K562 (cell line): ENCODE data around the gene PXN. TPM values are rescaled to one million over a fixed set of nuclear protein-coding genes. Genes with fewer than 3 reads are reported as not detected.

Experiments
- DDX20 ChIP-seq: fragments of 450-650 bp; IDR thresholded peaks from 2 replicates; pipeline ENCODE4 v1.6.1; 2016; ENCODE audit warnings: missing genetic modification characterization, low read depth, mild to moderate bottlenecking, missing compliant biosample characterization, moderate library complexity
- EWSR1 ChIP-seq: fragments of 450-650 bp; IDR thresholded peaks from 2 replicates; pipeline ENCODE4 v1.6.1; 2018; ENCODE audit warnings: borderline replicate concordance, mild to moderate bottlenecking, low read depth, moderate library complexity; ENCODE audit not compliant: partially characterized antibody
- KDM4B ChIP-seq, 2 experiments: fragments of 450-650 bp in 1 of 2; sonication (generic) in 1 of 2; IDR thresholded peaks; 2 replicates each; pipeline ENCODE4 v1.6.1; 2016 to 2017; ENCODE audit warnings: borderline replicate concordance in 2 of 2, antibody characterized with exemption in 1 of 2, low read depth in 1 of 2, mild to moderate bottlenecking in 1 of 2
- KLF1 ChIP-seq: fragments of 450-650 bp; IDR thresholded peaks from 2 replicates; pipeline ENCODE4 v1.6.1; 2016; ENCODE audit warnings: missing genetic modification characterization, missing compliant biosample characterization
- RAD51 ChIP-seq: fragments of 450-650 bp; IDR thresholded peaks from 2 replicates; pipeline ENCODE4 v1.7.1; 2016; ENCODE audit warnings: low read depth, mild to moderate bottlenecking, borderline replicate concordance
- RFX7 ChIP-seq: fragments of 250-450 bp; sonication (Bioruptor Pico); IDR thresholded peaks from 2 replicates; pipeline ENCODE4 v1.5.1; 2021; ENCODE audit warnings: mild to moderate bottlenecking
- SIN3A ChIP-seq, 2 experiments: fragments of 150-350 bp in 1 of 2; IDR thresholded peaks; 2 replicates each; pipeline ENCODE4 v1.6.1; 2011 to 2016; ENCODE audit warnings: borderline replicate concordance in 2 of 2, low read depth in 2 of 2, low read length in 2 of 2, mild to moderate bottlenecking in 2 of 2, moderate library complexity in 2 of 2; ENCODE audit not compliant: control insufficient read depth in 1 of 2
- SMAD4 ChIP-seq: fragments of 250-450 bp; sonication (Bioruptor Pico); conservative IDR thresholded peaks from 2 replicates; pipeline ENCODE4 v1.8.0; 2021; ENCODE audit warnings: inconsistent platforms, mild to moderate bottlenecking, moderate library complexity
- U2AF1 ChIP-seq: fragments of 200-400 bp; formaldehyde crosslinking; optimal IDR thresholded peaks from 2 replicates; pipeline ENCODE3; 2017; ENCODE audit warnings: mild to moderate bottlenecking, low read depth, low read length, moderate library complexity
- polyA plus RNA-seq, 8 experiments: library from polyadenylated mRNA; depleted of rRNA in 4 of 8; stranded (reverse) in 5 of 8; unstranded in 3 of 8; fragments of >200 nt; fragmentation: Nextera tagmentation in 2 of 8; fragmentation: Illumina TruSeq in 1 of 8; extraction: Ambion mirVana in 2 of 8; extraction: Trizol in 1 of 8; gene quantifications; 2 replicates each; pipeline versions ENCODE4 v1.2.1 to v1.2.3, GENCODE V29; 2011 to 2014; ENCODE audit warnings: inconsistent platforms in 1 of 8, missing spikeins in 1 of 8
- total RNA-seq, 7 experiments: library from RNA; depleted of rRNA in 6 of 7; stranded (reverse); fragments of >200 nt in 6 of 7; fragmentation: Illumina TruSeq in 2 of 7; extraction: Trizol in 2 of 7; gene quantifications; 2 replicates each; pipeline versions ENCODE4 v1.2.1 to v1.2.3, GENCODE V29; 2011 to 2021; ENCODE audit warnings: low replicate concordance in 1 of 7
- TF ChIP-seq, protein P1 (sequence below): sonication (generic); formaldehyde crosslinking; IDR thresholded peaks from 2 replicates; pipeline ENCODE4 v1.9.0; 2022; ENCODE audit warnings: mild to moderate bottlenecking, missing genetic modification reagents
- TF ChIP-seq, protein P2 (sequence below): fragments of 450-650 bp; IDR thresholded peaks from 2 replicates; pipeline ENCODE4 v1.6.1; 2016; ENCODE audit warnings: missing biosample characterization, missing genetic modification characterization
- TF ChIP-seq, protein P3 (sequence below), 2 experiments: fragments of 450-650 bp in 1 of 2; sonication (generic) in 1 of 2; formaldehyde crosslinking in 1 of 2; IDR thresholded peaks in 1 of 2; conservative IDR thresholded peaks in 1 of 2; 2 replicates each; pipeline versions ENCODE4 v1.6.1 to v1.8.1; 2016 to 2023; ENCODE audit warnings: mild to moderate bottlenecking in 2 of 2, moderate library complexity in 2 of 2, inconsistent platforms in 1 of 2, missing genetic modification reagents in 1 of 2
- TF ChIP-seq, protein P4 (sequence below): IDR thresholded peaks from 3 replicates; pipeline ENCODE4 v1.6.1; 2011; ENCODE audit warnings: borderline replicate concordance, mild to moderate bottlenecking, moderate library complexity; ENCODE audit not compliant: insufficient read length; ENCODE audit errors: extremely low read depth
- TF ChIP-seq, protein P5 (sequence below): IDR thresholded peaks from 2 replicates; pipeline ENCODE4 v1.6.1; 2011; ENCODE audit warnings: borderline replicate concordance, low read depth, mild to moderate bottlenecking, moderate library complexity, low read length; ENCODE audit not compliant: insufficient read depth, poor library complexity, severe bottlenecking
- TF ChIP-seq, protein P6 (sequence below): sonication (generic); formaldehyde crosslinking; IDR thresholded peaks from 2 replicates; pipeline ENCODE4 v1.8.0; 2022; ENCODE audit warnings: missing genetic modification reagents, mild to moderate bottlenecking, moderate library complexity, borderline replicate concordance
- TF ChIP-seq, protein P7 (sequence below): sonication (generic); formaldehyde crosslinking; IDR thresholded peaks from 2 replicates; pipeline ENCODE4 v1.8.0; 2022; ENCODE audit warnings: mild to moderate bottlenecking, missing genetic modification reagents

PXN gene
- total and polyA plus RNA-seq, 9 of the 15 experiments (the other 6 are each of a cell fraction or from before 2014, with no cell fraction given): 4.0 to 74.1 (median 18.6) TPM

DNA sequence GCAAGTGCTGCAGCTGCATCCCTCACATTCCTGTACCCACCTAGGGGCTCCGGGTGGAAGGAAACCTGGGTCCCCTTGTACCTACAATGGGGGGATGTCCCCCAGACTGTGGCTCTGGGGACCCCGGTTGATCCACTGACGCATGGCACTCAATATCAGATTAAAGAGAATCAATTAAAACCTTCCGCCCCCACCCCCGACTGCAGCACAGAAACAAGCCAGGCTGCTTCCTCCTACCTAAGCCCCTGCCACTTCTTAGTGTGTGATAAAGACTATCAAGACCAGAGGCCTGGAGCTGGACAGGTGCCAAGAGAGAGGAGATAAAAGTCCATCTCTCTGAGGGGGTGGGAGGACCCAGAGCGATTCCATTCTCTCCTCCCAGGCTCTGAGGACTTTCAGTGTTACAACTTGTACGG lies 36.5 kb downstream of the PXN start (continued):
- no peak for TF ChIP-seq RAD51
- no peak for TF ChIP-seq U2AF1
- TF ChIP-seq KDM4B (IDR thresholded peaks at IDR 0.05; ENCODE audit: borderline replicate concordance in 2 of 2, low read depth in 1 of 2): no peak
- TF ChIP-seq RFX7: no peak
- no peak for TF ChIP-seq EWSR1
- TF ChIP-seq, protein P1, sequence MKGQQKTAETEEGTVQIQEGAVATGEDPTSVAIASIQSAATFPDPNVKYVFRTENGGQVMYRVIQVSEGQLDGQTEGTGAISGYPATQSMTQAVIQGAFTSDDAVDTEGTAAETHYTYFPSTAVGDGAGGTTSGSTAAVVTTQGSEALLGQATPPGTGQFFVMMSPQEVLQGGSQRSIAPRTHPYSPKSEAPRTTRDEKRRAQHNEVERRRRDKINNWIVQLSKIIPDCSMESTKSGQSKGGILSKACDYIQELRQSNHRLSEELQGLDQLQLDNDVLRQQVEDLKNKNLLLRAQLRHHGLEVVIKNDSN: no peak
- TF ChIP-seq, protein P2, sequence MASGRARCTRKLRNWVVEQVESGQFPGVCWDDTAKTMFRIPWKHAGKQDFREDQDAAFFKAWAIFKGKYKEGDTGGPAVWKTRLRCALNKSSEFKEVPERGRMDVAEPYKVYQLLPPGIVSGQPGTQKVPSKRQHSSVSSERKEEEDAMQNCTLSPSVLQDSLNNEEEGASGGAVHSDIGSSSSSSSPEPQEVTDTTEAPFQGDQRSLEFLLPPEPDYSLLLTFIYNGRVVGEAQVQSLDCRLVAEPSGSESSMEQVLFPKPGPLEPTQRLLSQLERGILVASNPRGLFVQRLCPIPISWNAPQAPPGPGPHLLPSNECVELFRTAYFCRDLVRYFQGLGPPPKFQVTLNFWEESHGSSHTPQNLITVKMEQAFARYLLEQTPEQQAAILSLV (tag): no peak
- no peak for TF ChIP-seq KLF1 (tag)
- TF ChIP-seq, protein P3, sequence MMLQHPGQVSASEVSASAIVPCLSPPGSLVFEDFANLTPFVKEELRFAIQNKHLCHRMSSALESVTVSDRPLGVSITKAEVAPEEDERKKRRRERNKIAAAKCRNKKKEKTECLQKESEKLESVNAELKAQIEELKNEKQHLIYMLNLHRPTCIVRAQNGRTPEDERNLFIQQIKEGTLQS (IDR thresholded peaks at IDR 0.05): no peak
- TF ChIP-seq, protein P3 (CRISPR knock-in tag; conservative IDR thresholded peaks at IDR 0.05): no peak
- TF ChIP-seq, protein P4, sequence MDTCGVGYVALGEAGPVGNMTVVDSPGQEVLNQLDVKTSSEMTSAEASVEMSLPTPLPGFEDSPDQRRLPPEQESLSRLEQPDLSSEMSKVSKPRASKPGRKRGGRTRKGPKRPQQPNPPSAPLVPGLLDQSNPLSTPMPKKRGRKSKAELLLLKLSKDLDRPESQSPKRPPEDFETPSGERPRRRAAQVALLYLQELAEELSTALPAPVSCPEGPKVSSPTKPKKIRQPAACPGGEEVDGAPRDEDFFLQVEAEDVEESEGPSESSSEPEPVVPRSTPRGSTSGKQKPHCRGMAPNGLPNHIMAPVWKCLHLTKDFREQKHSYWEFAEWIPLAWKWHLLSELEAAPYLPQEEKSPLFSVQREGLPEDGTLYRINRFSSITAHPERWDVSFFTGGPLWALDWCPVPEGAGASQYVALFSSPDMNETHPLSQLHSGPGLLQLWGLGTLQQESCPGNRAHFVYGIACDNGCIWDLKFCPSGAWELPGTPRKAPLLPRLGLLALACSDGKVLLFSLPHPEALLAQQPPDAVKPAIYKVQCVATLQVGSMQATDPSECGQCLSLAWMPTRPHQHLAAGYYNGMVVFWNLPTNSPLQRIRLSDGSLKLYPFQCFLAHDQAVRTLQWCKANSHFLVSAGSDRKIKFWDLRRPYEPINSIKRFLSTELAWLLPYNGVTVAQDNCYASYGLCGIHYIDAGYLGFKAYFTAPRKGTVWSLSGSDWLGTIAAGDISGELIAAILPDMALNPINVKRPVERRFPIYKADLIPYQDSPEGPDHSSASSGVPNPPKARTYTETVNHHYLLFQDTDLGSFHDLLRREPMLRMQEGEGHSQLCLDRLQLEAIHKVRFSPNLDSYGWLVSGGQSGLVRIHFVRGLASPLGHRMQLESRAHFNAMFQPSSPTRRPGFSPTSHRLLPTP: no peak
- no peak for TF ChIP-seq DDX20 (tag)
- TF ChIP-seq SIN3A (IDR thresholded peaks at IDR 0.05; ENCODE audit: borderline replicate concordance in 2 of 2, control insufficient read depth in 1 of 2, low read depth in 2 of 2, low read length in 2 of 2): no peak
- TF ChIP-seq, protein P5, sequence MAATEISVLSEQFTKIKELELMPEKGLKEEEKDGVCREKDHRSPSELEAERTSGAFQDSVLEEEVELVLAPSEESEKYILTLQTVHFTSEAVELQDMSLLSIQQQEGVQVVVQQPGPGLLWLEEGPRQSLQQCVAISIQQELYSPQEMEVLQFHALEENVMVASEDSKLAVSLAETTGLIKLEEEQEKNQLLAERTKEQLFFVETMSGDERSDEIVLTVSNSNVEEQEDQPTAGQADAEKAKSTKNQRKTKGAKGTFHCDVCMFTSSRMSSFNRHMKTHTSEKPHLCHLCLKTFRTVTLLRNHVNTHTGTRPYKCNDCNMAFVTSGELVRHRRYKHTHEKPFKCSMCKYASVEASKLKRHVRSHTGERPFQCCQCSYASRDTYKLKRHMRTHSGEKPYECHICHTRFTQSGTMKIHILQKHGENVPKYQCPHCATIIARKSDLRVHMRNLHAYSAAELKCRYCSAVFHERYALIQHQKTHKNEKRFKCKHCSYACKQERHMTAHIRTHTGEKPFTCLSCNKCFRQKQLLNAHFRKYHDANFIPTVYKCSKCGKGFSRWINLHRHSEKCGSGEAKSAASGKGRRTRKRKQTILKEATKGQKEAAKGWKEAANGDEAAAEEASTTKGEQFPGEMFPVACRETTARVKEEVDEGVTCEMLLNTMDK: no peak
- TF ChIP-seq, protein P6, sequence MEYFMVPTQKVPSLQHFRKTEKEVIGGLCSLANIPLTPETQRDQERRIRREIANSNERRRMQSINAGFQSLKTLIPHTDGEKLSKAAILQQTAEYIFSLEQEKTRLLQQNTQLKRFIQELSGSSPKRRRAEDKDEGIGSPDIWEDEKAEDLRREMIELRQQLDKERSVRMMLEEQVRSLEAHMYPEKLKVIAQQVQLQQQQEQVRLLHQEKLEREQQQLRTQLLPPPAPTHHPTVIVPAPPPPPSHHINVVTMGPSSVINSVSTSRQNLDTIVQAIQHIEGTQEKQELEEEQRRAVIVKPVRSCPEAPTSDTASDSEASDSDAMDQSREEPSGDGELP (CRISPR knock-in tag): no peak
- TF ChIP-seq, protein P7, sequence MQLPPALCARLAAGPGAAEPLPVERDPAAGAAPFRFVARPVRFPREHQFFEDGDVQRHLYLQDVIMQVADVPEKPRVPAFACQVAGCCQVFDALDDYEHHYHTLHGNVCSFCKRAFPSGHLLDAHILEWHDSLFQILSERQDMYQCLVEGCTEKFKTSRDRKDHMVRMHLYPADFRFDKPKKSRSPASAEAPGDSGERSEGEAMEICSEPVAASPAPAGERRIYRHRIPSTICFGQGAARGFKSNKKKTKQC (CRISPR knock-in tag): no peak
- no peak for TF ChIP-seq SMAD4 (CRISPR knock-in tag)
